Measurements from ENCODE around the gene DACH2. TPM values are rescaled to one million over a fixed set of nuclear protein-coding genes. Genes with fewer than 3 reads are reported as not detected.
A peak's percentile ranks its signal among the peaks of the same experiment; 100 is the strongest.

The DACH2 gene
- total and polyA plus RNA-seq, 2 donors from 2014 or later, result 0.47 to 1.1 TPM

DNA sequence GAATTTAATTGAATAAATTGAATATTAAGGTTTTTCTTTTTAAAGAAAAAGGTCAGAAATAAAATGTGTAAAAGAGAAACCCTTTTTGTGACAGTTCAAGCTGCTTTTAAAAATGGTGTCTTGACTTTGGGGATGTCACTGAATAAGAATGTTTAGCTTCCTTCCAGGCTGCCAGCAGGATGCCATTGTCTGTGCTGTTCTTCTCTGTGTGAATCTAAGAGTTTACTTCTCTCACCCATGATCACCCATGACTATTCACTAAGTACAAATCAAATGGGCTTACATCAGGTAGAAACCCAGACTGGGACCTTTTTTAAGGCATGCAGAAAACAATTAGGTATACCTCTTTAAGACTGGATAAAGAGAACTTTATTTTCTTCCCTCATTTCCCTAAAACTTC lies 115.3 kb downstream of the DACH2 start:
- Histone ChIP-seq H3K9me3 (ENCODE audit: control insufficient read depth in 2 of 3, insufficient read depth in 1 of 3, low read length in 3 of 3) (no peaks in the 10 kb centered on the region), H3K4me1 (ENCODE audit: control insufficient read depth in 2 of 3, insufficient read depth in 2 of 3, low read depth in 1 of 3, low read length in 3 of 3) (no peaks in the 10 kb centered on the region), H3K36me3 (ENCODE audit: control insufficient read depth in 2 of 3, insufficient read depth in 3 of 3, low read length in 3 of 3) (no peaks in the 10 kb centered on the region), H3K9ac (ENCODE audit: low read length in 3 of 3) (no peak overlapping the region), H3K27me3 (ENCODE audit: control insufficient read depth, insufficient read depth, low read length) (no peaks in the 10 kb centered on the region), H3K4me3 (ENCODE audit: low read length in 3 of 3) (no peak overlapping the region), H3K27ac (ENCODE audit: low read depth in 2 of 2, low read length in 2 of 2) (no peak overlapping the region)
- DNase-seq (no peak), FAIRE-seq (no peak)
- intact Hi-C loops (cut with DNase I), result no loop called here
- TF ChIP-seq, protein P1, sequence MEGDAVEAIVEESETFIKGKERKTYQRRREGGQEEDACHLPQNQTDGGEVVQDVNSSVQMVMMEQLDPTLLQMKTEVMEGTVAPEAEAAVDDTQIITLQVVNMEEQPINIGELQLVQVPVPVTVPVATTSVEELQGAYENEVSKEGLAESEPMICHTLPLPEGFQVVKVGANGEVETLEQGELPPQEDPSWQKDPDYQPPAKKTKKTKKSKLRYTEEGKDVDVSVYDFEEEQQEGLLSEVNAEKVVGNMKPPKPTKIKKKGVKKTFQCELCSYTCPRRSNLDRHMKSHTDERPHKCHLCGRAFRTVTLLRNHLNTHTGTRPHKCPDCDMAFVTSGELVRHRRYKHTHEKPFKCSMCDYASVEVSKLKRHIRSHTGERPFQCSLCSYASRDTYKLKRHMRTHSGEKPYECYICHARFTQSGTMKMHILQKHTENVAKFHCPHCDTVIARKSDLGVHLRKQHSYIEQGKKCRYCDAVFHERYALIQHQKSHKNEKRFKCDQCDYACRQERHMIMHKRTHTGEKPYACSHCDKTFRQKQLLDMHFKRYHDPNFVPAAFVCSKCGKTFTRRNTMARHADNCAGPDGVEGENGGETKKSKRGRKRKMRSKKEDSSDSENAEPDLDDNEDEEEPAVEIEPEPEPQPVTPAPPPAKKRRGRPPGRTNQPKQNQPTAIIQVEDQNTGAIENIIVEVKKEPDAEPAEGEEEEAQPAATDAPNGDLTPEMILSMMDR (IDR thresholded peaks at IDR 0.05; ENCODE audit: borderline replicate concordance, extremely low read depth, insufficient read depth), result no peak

DNA sequence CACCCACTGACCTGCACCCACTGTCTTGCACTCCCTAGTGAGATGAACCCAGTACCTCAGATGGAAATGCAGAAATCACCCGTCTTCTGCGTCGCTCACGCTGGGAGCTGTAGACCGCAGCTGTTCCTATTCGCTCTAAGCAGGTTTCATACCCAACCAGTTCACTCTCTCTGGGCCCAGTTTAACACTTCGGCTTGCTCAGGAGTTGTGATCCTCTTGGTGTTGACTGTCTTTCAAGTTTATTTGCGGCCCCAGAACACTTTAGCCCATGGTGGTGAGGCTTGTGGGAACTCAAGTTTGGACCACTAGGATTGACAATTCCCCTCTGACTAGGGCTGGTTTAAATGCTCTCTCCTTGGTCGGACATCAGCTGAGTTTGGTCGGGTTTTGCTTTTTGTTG lies 147.0 kb downstream of the DACH2 start:
- H3K27ac ChIP-seq (ENCODE audit: low read depth in 2 of 2, low read length in 2 of 2), result no peak overlapping the region
- H3K4me1 ChIP-seq (ENCODE audit: control insufficient read depth in 2 of 3, insufficient read depth in 2 of 3, low read depth in 1 of 3, low read length in 3 of 3), result no peaks in the 10 kb centered on the region
- H3K9ac ChIP-seq (ENCODE audit: low read length in 3 of 3), result no peak overlapping the region
- intact Hi-C loops (cut with DNase I), result no loop called here
- no peaks in the 10 kb centered on the region for H3K27me3 ChIP-seq (ENCODE audit: control insufficient read depth, insufficient read depth, low read length)
- H3K9me3 ChIP-seq (ENCODE audit: control insufficient read depth in 2 of 3, insufficient read depth in 1 of 3, low read length in 3 of 3), result no peaks in the 10 kb centered on the region
- FAIRE-seq, result no peak
- DNase-seq, result no peak
- H3K36me3 ChIP-seq (ENCODE audit: control insufficient read depth in 2 of 3, insufficient read depth in 3 of 3, low read length in 3 of 3), result no peaks in the 10 kb centered on the region
- no peak overlapping the region for H3K4me3 ChIP-seq (ENCODE audit: low read length in 3 of 3)
- TF ChIP-seq, protein P1 (IDR thresholded peaks at IDR 0.05; ENCODE audit: borderline replicate concordance, extremely low read depth, insufficient read depth), result no peak

DNA sequence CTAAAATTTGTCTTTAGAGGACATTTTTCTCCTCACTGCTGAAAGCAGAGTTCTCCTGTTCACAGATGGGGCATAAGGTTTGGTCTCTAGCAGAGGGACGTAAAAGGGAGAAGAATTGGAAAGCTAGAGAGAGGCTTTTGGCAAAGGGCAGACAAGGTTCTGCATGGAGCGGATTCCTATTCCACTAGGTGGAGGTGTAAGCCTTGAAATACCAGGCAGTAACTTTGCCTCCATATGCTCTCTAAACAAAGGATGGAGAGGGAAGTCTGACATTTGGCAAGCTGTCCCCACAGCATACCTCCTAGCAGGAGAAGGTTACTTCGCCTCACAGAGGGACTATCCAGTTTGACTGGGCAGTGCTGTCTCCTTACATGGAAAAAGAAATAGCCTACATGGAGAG lies 174.7 kb downstream of the DACH2 start:
- no peak for DNase-seq
- Histone ChIP-seq H3K27ac (ENCODE audit: low read depth in 2 of 2, low read length in 2 of 2) (no peak overlapping the region), H3K4me3 (ENCODE audit: low read length in 3 of 3) (no peak overlapping the region), H3K9ac (ENCODE audit: low read length in 3 of 3) (no peak overlapping the region), H3K4me1 (ENCODE audit: control insufficient read depth in 2 of 3, insufficient read depth in 2 of 3, low read depth in 1 of 3, low read length in 3 of 3) (no peaks in the 10 kb centered on the region), H3K9me3 (ENCODE audit: control insufficient read depth in 2 of 3, insufficient read depth in 1 of 3, low read length in 3 of 3) (peaks cover 0 to 4% (median 2%) of the 10 kb centered on the region in 3 donors), H3K27me3 (ENCODE audit: control insufficient read depth, insufficient read depth, low read length) (no peaks in the 10 kb centered on the region), H3K36me3 (ENCODE audit: control insufficient read depth in 2 of 3, insufficient read depth in 3 of 3, low read length in 3 of 3) (no peaks in the 10 kb centered on the region)
- intact Hi-C loops (cut with DNase I), result no loop called here
- no peak for FAIRE-seq
- TF ChIP-seq, protein P1 (IDR thresholded peaks at IDR 0.05; ENCODE audit: borderline replicate concordance, extremely low read depth, insufficient read depth), result no peak

DNA sequence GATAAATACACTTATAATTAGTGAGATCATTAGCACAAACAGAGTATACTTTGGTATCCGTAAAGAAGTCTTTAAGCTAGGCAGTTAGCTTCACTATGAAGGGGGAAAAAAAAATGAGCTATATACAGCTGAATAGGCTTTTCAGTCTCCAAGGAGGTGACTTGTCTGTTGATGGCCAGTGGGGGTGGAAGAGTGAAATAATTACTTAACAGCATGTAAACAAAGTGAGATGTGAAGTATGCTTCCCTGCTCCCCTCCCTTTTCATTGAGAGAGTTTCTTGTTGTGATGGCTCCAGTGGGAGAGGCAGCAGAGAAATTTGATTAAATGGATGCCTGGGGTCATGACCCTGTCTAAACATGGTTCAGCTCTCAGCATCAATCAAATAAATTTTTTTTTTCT lies 180.9 kb downstream of the DACH2 start:
- H3K9ac ChIP-seq (ENCODE audit: low read length in 3 of 3), result no peak overlapping the region
- no peaks in the 10 kb centered on the region for H3K9me3 ChIP-seq (ENCODE audit: control insufficient read depth in 2 of 3, insufficient read depth in 1 of 3, low read length in 3 of 3)
- no peak for FAIRE-seq
- no peaks in the 10 kb centered on the region for H3K4me1 ChIP-seq (ENCODE audit: control insufficient read depth in 2 of 3, insufficient read depth in 2 of 3, low read depth in 1 of 3, low read length in 3 of 3)
- H3K4me3 ChIP-seq (ENCODE audit: low read length in 3 of 3), result no peak overlapping the region
- H3K27me3 ChIP-seq (ENCODE audit: control insufficient read depth, insufficient read depth, low read length), result no peaks in the 10 kb centered on the region
- no peaks in the 10 kb centered on the region for H3K36me3 ChIP-seq (ENCODE audit: control insufficient read depth in 2 of 3, insufficient read depth in 3 of 3, low read length in 3 of 3)
- intact Hi-C loops (cut with DNase I), result no loop called here
- DNase-seq, result peak in 2 of 5 donors; percentile 16 to 26
- H3K27ac ChIP-seq (ENCODE audit: low read depth in 2 of 2, low read length in 2 of 2), result no peak overlapping the region
- TF ChIP-seq, protein P1 (IDR thresholded peaks at IDR 0.05; ENCODE audit: borderline replicate concordance, extremely low read depth, insufficient read depth), result no peak
